ENCODE data around the gene RPL35A. TPM values are rescaled to one million over a fixed set of nuclear protein-coding genes. Genes with fewer than 3 reads are reported as not detected.
"Not testable (repeated sequence)": the region's sequence is repeated elsewhere in the genome, so short reads cannot be mapped to it uniquely, and the experiment has no call there.

Gene RPL35A
- total RNA-seq, 2 donors from 2014 or later: 277 to 520 TPM

DNA sequence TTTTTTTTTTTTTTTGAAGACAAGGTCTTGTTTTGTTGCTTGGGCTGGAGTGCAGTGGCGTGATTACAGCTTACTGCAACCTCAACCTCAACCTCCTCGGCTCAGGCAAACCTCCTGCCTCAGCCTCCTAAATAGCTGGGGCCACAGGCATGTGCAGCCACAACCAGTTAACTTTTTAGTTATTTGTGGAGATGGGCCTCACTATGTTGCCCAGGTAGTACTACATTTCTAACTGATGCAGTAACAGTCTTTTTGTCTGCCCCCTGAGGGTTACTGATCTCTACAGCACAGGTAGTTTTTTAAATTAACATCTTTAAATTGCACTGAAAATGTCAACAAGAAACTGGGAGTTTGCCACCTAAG is 6.6 kb downstream of the RPL35A start:
- DNase-seq (ENCODE audit: low spot score) (no peak), ATAC-seq (ENCODE audit: insufficient number of reproducible peaks, low FRiP score, low read depth) (no peak)
- H3K4me1 ChIP-seq (ENCODE audit: control insufficient read depth in 1 of 2, low read depth in 2 of 2): peaks cover 15 to 48% of the 10 kb centered on the region in 2 donors
- peaks cover 38% of the 10 kb centered on the region for H3K36me3 ChIP-seq
- no peak overlapping the region for H3K27ac ChIP-seq
- no peaks in the 10 kb centered on the region for H3K9me3 ChIP-seq
- no peak overlapping the region for H3K4me3 ChIP-seq
- H3K27me3 ChIP-seq (replicated peaks; ENCODE audit: insufficient read depth): no peaks in the 10 kb centered on the region
- TF ChIP-seq, protein P1, sequence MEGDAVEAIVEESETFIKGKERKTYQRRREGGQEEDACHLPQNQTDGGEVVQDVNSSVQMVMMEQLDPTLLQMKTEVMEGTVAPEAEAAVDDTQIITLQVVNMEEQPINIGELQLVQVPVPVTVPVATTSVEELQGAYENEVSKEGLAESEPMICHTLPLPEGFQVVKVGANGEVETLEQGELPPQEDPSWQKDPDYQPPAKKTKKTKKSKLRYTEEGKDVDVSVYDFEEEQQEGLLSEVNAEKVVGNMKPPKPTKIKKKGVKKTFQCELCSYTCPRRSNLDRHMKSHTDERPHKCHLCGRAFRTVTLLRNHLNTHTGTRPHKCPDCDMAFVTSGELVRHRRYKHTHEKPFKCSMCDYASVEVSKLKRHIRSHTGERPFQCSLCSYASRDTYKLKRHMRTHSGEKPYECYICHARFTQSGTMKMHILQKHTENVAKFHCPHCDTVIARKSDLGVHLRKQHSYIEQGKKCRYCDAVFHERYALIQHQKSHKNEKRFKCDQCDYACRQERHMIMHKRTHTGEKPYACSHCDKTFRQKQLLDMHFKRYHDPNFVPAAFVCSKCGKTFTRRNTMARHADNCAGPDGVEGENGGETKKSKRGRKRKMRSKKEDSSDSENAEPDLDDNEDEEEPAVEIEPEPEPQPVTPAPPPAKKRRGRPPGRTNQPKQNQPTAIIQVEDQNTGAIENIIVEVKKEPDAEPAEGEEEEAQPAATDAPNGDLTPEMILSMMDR (IDR thresholded peaks at IDR 0.05): no peak

DNA sequence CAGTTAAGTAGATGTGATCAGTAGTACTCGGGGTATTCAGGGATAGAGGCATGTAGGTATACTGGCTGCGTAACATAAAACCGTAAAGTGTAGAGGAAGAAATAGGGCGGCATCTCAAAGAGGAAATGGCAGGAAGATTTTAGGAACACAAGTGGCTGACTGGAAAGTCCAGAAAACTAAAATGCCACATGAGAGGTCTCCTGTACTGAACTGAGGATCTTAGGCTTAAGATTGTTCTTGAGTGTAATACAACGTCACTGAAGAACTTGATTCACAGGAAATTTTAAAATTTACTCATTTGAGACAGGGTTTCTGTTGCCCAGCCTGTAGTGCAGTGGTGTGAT is 7.8 kb downstream of the RPL35A start:
- Histone ChIP-seq H3K27me3 (replicated peaks; ENCODE audit: insufficient read depth) (no peaks in the 10 kb centered on the region), H3K9me3 (no peaks in the 10 kb centered on the region), H3K4me3 (no peak overlapping the region), H3K27ac (peak overlapping the region in 1 of 2 donors; percentile 14), H3K36me3 (peaks cover 29% of the 10 kb centered on the region), H3K4me1 (ENCODE audit: control insufficient read depth in 1 of 2, low read depth in 2 of 2) (peaks cover 12 to 37% of the 10 kb centered on the region in 2 donors)
- TF ChIP-seq, protein P1 (IDR thresholded peaks at IDR 0.05): no peak
- DNase-seq (ENCODE audit: low spot score): no peak
- ATAC-seq (ENCODE audit: insufficient number of reproducible peaks, low FRiP score, low read depth): no peak

DNA sequence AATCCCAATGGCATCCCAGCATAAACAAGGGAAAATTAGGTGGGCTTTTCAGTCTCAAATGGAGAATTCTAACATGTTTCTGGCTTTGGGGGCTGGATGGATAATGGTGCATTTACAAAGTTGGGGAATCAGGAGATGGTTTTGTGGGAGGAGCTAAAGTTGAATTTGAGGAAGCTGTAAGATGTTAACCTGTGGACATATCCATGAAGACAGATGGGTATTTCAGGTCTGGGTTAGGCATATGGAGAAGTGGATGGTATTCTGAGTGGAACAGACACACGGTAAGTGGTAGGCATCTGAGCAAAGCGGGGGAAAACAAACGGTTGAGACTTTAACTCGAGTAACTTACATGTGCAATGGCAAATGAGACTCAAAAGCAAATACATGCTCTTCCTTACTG is 8.4 kb downstream of the RPL35A start:
- H3K9me3 ChIP-seq: no peaks in the 10 kb centered on the region
- DNase-seq (ENCODE audit: low spot score): no peak
- peaks cover 12 to 31% of the 10 kb centered on the region in 2 donors for H3K4me1 ChIP-seq (ENCODE audit: control insufficient read depth in 1 of 2, low read depth in 2 of 2)
- H3K36me3 ChIP-seq: peaks cover 24% of the 10 kb centered on the region
- H3K4me3 ChIP-seq: no peak overlapping the region
- TF ChIP-seq, protein P1 (IDR thresholded peaks at IDR 0.05): no peak
- H3K27ac ChIP-seq: no peak overlapping the region
- ATAC-seq (ENCODE audit: insufficient number of reproducible peaks, low FRiP score, low read depth): no peak
- H3K27me3 ChIP-seq (replicated peaks; ENCODE audit: insufficient read depth): no peaks in the 10 kb centered on the region

DNA sequence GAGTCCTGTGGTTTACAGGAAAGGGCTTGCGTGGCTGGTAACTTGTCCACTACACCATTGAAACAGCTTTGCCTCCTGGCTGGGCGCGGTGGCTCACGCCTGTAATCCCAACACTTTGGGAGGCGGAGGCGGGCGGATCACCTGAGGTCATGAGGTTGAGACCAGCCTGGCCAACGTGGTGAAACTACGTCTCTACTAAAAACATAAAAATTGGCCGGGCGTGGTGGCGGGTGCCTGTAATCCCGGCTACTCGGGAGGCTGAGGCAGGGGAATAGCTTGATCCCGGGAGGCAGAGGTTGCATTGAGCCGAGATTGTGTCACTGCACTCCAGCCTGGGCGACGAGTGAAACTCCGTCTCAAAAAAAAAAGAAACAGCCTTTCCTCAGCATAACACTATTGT is 8.9 kb downstream of the RPL35A start:
- peaks cover 23% of the 10 kb centered on the region for H3K36me3 ChIP-seq
- H3K9me3 ChIP-seq; DNase-seq (ENCODE audit: low spot score); ATAC-seq (ENCODE audit: insufficient number of reproducible peaks, low FRiP score, low read depth); H3K4me3 ChIP-seq; H3K27me3 ChIP-seq (replicated peaks; ENCODE audit: insufficient read depth): not testable (repeated sequence)
- peak overlapping the region; percentile 65 to 80 for H3K27ac ChIP-seq
- peaks cover 8 to 26% of the 10 kb centered on the region in 2 donors for H3K4me1 ChIP-seq (ENCODE audit: control insufficient read depth in 1 of 2, low read depth in 2 of 2)

DNA sequence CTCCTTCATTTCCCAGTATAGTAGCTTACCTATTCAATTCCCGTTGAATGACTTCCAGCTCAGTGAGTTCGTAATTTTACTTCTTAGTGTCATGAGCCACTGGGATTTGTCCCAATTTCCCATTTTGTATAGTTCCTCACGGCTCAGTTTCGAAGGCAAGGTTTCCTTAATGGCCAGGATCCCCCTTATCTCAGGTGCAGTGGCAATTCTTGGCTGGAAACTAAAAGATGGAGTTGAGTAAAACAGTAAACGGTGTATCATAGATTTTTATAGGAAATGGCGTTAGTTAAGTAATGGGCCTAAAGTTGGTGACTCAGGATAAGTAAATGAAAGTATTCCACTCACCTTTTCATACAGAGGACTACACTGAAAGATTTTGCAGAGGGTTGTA is 9.5 kb downstream of the RPL35A start:
- Histone ChIP-seq H3K4me1 (ENCODE audit: control insufficient read depth in 1 of 2, low read depth in 2 of 2) (peaks cover 7 to 19% of the 10 kb centered on the region in 2 donors), H3K9me3 (no peaks in the 10 kb centered on the region), H3K27ac (peak overlapping the region; percentile 65 to 80), H3K4me3 (peak overlapping the region; percentile 78), H3K36me3 (peaks cover 16% of the 10 kb centered on the region), H3K27me3 (replicated peaks; ENCODE audit: insufficient read depth) (no peaks in the 10 kb centered on the region)
- DNase-seq (ENCODE audit: low spot score) (no peak), ATAC-seq (ENCODE audit: insufficient number of reproducible peaks, low FRiP score, low read depth) (no peak)
- TF ChIP-seq, protein P1 (IDR thresholded peaks at IDR 0.05): no peak

Data from thoracic aorta (tissue), 2 donors.